ENCODE results near the gene UST. TPM values are rescaled to one million over a fixed set of nuclear protein-coding genes. Genes with fewer than 3 reads are reported as not detected.

The UST gene
- total and polyA plus RNA-seq, 2 experiments from 2014 or later = 8.0 to 11.7 TPM

GRCh38 chr6:149006671-149007070, 259.8 kb downstream of the UST start:
- no peaks in the 10 kb centered on the region for H3K36me3 ChIP-seq (replicated peaks; ENCODE audit: insufficient read depth, low read depth)

GRCh38 chr6:149007846-149008245, 261.0 kb downstream of the UST start:
- H3K9me2 ChIP-seq (replicated peaks; ENCODE audit: insufficient read depth) = no peaks in the 10 kb centered on the region
- H3K27ac ChIP-seq = no peak overlapping the region
- H3K79me2 ChIP-seq = no peaks in the 10 kb centered on the region
- H3K4me2 ChIP-seq = no peak overlapping the region
- H4K20me1 ChIP-seq (ENCODE audit: insufficient read depth, poor library complexity, severe bottlenecking) = no peaks in the 10 kb centered on the region
- no peak for DNase-seq (ENCODE audit: low spot score)
- H3K4me3 ChIP-seq = no peak overlapping the region
- H3K27me3 ChIP-seq = no peaks in the 10 kb centered on the region
- TF ChIP-seq EZH2 (IDR thresholded peaks at IDR 0.05; ENCODE audit: borderline replicate concordance) (no peak), EZH2phosphoT487 (IDR thresholded peaks at IDR 0.05; ENCODE audit: low read depth, severe bottlenecking, unreplicated experiment) (no peak), CTCF (IDR thresholded peaks at IDR 0.05; ENCODE audit: poor library complexity) (no peak)
- H3K9me3 ChIP-seq (ENCODE audit: low read depth) = no peaks in the 10 kb centered on the region
- H3K36me3 ChIP-seq (replicated peaks; ENCODE audit: insufficient read depth, low read depth) = no peaks in the 10 kb centered on the region
- peaks cover 4% of the 10 kb centered on the region for H3K4me1 ChIP-seq (ENCODE audit: insufficient read depth)
- no peak overlapping the region for H2AFZ ChIP-seq
- WGBS (ENCODE audit: low lambda C conversion rate, missing lambda C conversion rate) = 58% methylated on average over 2 of the region's 2 CpGs

More at GRCh38 chr6:149006671-149007070, 259.8 kb downstream of the UST start:
- no peaks in the 10 kb centered on the region for H4K20me1 ChIP-seq (ENCODE audit: insufficient read depth, poor library complexity, severe bottlenecking)
- no peaks in the 10 kb centered on the region for H3K27me3 ChIP-seq
- H3K4me3 ChIP-seq = no peak overlapping the region
- no peak overlapping the region for H3K27ac ChIP-seq
- H3K4me2 ChIP-seq = no peak overlapping the region
- H3K4me1 ChIP-seq (ENCODE audit: insufficient read depth) = no peaks in the 10 kb centered on the region
- 94% methylated on average over 3 of the region's 3 CpGs for WGBS (ENCODE audit: low lambda C conversion rate, missing lambda C conversion rate)
- no peaks in the 10 kb centered on the region for H3K79me2 ChIP-seq
- no peak for TF ChIP-seq EZH2phosphoT487 (IDR thresholded peaks at IDR 0.05; ENCODE audit: low read depth, severe bottlenecking, unreplicated experiment)
- TF ChIP-seq CTCF (IDR thresholded peaks at IDR 0.05; ENCODE audit: poor library complexity) = no peak
- no peak for TF ChIP-seq EZH2 (IDR thresholded peaks at IDR 0.05; ENCODE audit: borderline replicate concordance)
- no peak for DNase-seq (ENCODE audit: low spot score)
- no peak overlapping the region for H2AFZ ChIP-seq
- no peaks in the 10 kb centered on the region for H3K9me2 ChIP-seq (replicated peaks; ENCODE audit: insufficient read depth)
- H3K9me3 ChIP-seq (ENCODE audit: low read depth) = no peaks in the 10 kb centered on the region

- Histone ChIP-seq H2AFZ (no peak overlapping the region), H3K79me2 (no peaks in the 10 kb centered on the region), H3K9me3 (ENCODE audit: low read depth) (no peaks in the 10 kb centered on the region), H3K4me3 (no peak overlapping the region), H3K9me2 (replicated peaks; ENCODE audit: insufficient read depth) (no peaks in the 10 kb centered on the region), H3K36me3 (replicated peaks; ENCODE audit: insufficient read depth, low read depth) (no peaks in the 10 kb centered on the region), H3K27ac (no peak overlapping the region), H3K27me3 (no peaks in the 10 kb centered on the region), H3K4me2 (no peak overlapping the region), H3K4me1 (ENCODE audit: insufficient read depth) (peaks cover 6% of the 10 kb centered on the region), H4K20me1 (ENCODE audit: insufficient read depth, poor library complexity, severe bottlenecking) (no peaks in the 10 kb centered on the region)
- TF ChIP-seq EZH2phosphoT487 (IDR thresholded peaks at IDR 0.05; ENCODE audit: low read depth, severe bottlenecking, unreplicated experiment) (no peak), CTCF (IDR thresholded peaks at IDR 0.05; ENCODE audit: poor library complexity) (no peak), EZH2 (IDR thresholded peaks at IDR 0.05; ENCODE audit: borderline replicate concordance) (no peak)
- no peak for DNase-seq (ENCODE audit: low spot score)
- WGBS (ENCODE audit: low lambda C conversion rate, missing lambda C conversion rate) = 92% methylated on average over 2 of the region's 2 CpGs
These were observed 261.9 kb downstream of the UST start for GRCh38 chr6:149008741-149009140.
